Thoracic aorta (tissue), 2 donors: ENCODE measurements around the gene ZNF700. TPM values are rescaled to one million over a fixed set of nuclear protein-coding genes. Genes with fewer than 3 reads are reported as not detected.
"Not testable (repeated sequence)": the region's sequence is repeated elsewhere in the genome, so short reads cannot be mapped to it uniquely, and the experiment has no call there.

Experiments
- ATAC-seq: fragments of 150-250 bp; one replicate; pipeline ENCODE4 v1.8.0; 2017; ENCODE audit warnings: low read depth; ENCODE audit not compliant: insufficient number of reproducible peaks, low FRiP score
- DNase-seq: peaks from one replicate; pipeline ENCODE4 v3.0.0-alpha.2; 2020; ENCODE audit warnings: low spot score
- H3K27ac ChIP-seq, 2 donors: fragments of 200-600 bp; sonication (generic); 1 replicate in 1 of 2; 2 replicates in 1 of 2; pipeline ENCODE4 v1.5.1; 2016; ENCODE audit warnings: mild to moderate bottlenecking in 2 of 2, moderate library complexity in 2 of 2
- H3K27me3 ChIP-seq: fragments of 200-600 bp; sonication (generic); replicated peaks from 2 replicates; pipeline ENCODE4 v1.6.0; 2016; ENCODE audit warnings: mild to moderate bottlenecking; ENCODE audit not compliant: insufficient read depth
- H3K36me3 ChIP-seq: fragments of 200-600 bp; sonication (generic); one replicate; pipeline ENCODE4 v1.5.1; 2016
- H3K4me1 ChIP-seq, 2 donors: fragments of 200-600 bp; sonication (generic); 1 replicate in 1 of 2; 2 replicates in 1 of 2; pipeline versions ENCODE4 v1.5.1 to v1.6.0; 2016; ENCODE audit warnings: low read depth in 2 of 2, mild to moderate bottlenecking in 1 of 2; ENCODE audit not compliant: control insufficient read depth in 1 of 2
- H3K4me3 ChIP-seq: fragments of 200-600 bp; sonication (generic); 2 replicates; pipeline ENCODE4 v1.5.1; 2016; ENCODE audit warnings: mild to moderate bottlenecking
- H3K9me3 ChIP-seq: fragments of 200-600 bp; sonication (generic); 2 replicates; pipeline ENCODE4 v1.5.1; 2016
- CTCF ChIP-seq: fragments of 200-600 bp; sonication (generic); IDR thresholded peaks from one replicate; pipeline ENCODE4 v1.5.1; 2019; ENCODE audit warnings: antibody characterized with exemption
- total RNA-seq, 2 donors: library from RNA; depleted of rRNA; stranded (reverse); fragments of >200 nt; gene quantifications; one replicate each; pipeline versions ENCODE4 v1.1.0 to v1.2.3, GENCODE V29; 2016

Gene ZNF700
- 10 to 100 TPM; 12.5 to 20.0 TPM for total RNA-seq

GRCh38 chr19:11924886-11925650 is at the start of gene ZNF700:
Gene ZNF700 (plus strand): TSS chr19:11925107. CDS start chr19:11925211, 104 bp downstream.
- no peak for TF ChIP-seq CTCF
- H3K9me3 ChIP-seq, result no peaks in the 10 kb centered on the region
- ATAC-seq (peak; percentile 94), DNase-seq (peak; percentile 94)
- H3K4me1 ChIP-seq, result peaks cover 10 to 25% of the 10 kb centered on the region in 2 donors
- H3K27ac ChIP-seq, result peak within 1 kb of the TSS; percentile 80 to 87
- H3K4me3 ChIP-seq, result peak within 1 kb of the TSS; percentile 86
- no peaks in the 10 kb centered on the region for H3K27me3 ChIP-seq
- H3K36me3 ChIP-seq, result peaks cover 3% of the 10 kb centered on the region

GRCh38 chr19:11879687-11880266 is 45.1 kb upstream of the ZNF700 start:
- H3K4me3 ChIP-seq, H3K27me3 ChIP-seq, H3K9me3 ChIP-seq, H3K36me3 ChIP-seq, DNase-seq, H3K4me1 ChIP-seq, ATAC-seq, H3K27ac ChIP-seq: not testable (repeated sequence)

GRCh38 chr19:11880598-11880997 is 44.3 kb upstream of the ZNF700 start:
- Histone ChIP-seq H3K27me3 (no peaks in the 10 kb centered on the region), H3K9me3 (no peaks in the 10 kb centered on the region), H3K4me3 (no peak overlapping the region), H3K36me3 (no peaks in the 10 kb centered on the region), H3K4me1 (no peaks in the 10 kb centered on the region), H3K27ac (no peak overlapping the region)
- ATAC-seq (no peak), DNase-seq (no peak)
- TF ChIP-seq CTCF, result no peak

GRCh38 chr19:11881151-11881800 is 43.6 kb upstream of the ZNF700 start:
- Histone ChIP-seq H3K4me3 (no peak overlapping the region), H3K4me1 (no peaks in the 10 kb centered on the region), H3K9me3 (no peaks in the 10 kb centered on the region), H3K27ac (no peak overlapping the region), H3K27me3 (no peaks in the 10 kb centered on the region), H3K36me3 (no peaks in the 10 kb centered on the region)
- TF ChIP-seq CTCF, result peak; percentile 41
- ATAC-seq (no peak), DNase-seq (no peak)

GRCh38 chr19:11882606-11883005 is 42.3 kb upstream of the ZNF700 start:
- Histone ChIP-seq H3K4me3 (no peak overlapping the region), H3K36me3 (no peaks in the 10 kb centered on the region), H3K9me3 (no peaks in the 10 kb centered on the region), H3K4me1 (peaks cover 0 to 4% of the 10 kb centered on the region in 2 donors), H3K27me3 (no peaks in the 10 kb centered on the region), H3K27ac (no peak overlapping the region)
- no peak for TF ChIP-seq CTCF
- no peak for DNase-seq
- no peak for ATAC-seq
